HL-60 (cell line): ENCODE measurements around the gene SELENBP1.

Experiments
- GABPA ChIP-seq: IDR thresholded peaks from 2 replicates; pipeline ENCODE4 v1.6.1; 2012; ENCODE audit warnings: low read depth
- POLR2AphosphoS5 ChIP-seq: IDR thresholded peaks from 2 replicates; pipeline ENCODE4 v1.6.1; 2012; ENCODE audit warnings: low read depth
- SPI1 ChIP-seq: IDR thresholded peaks from 2 replicates; pipeline ENCODE4 v1.6.1; 2012; ENCODE audit warnings: low read depth, mild to moderate bottlenecking, borderline replicate concordance
- TF ChIP-seq, protein P1 (sequence below): IDR thresholded peaks from one replicate; pipeline ENCODE4 v1.5.1; 2011; ENCODE audit warnings: low read length, control low read depth, inconsistent platforms; ENCODE audit not compliant: insufficient read depth
- TF ChIP-seq, protein P2 (sequence below): IDR thresholded peaks from 2 replicates; pipeline ENCODE4 v1.6.1; 2012; ENCODE audit warnings: low read depth; ENCODE audit not compliant: insufficient replicate concordance

DNA sequence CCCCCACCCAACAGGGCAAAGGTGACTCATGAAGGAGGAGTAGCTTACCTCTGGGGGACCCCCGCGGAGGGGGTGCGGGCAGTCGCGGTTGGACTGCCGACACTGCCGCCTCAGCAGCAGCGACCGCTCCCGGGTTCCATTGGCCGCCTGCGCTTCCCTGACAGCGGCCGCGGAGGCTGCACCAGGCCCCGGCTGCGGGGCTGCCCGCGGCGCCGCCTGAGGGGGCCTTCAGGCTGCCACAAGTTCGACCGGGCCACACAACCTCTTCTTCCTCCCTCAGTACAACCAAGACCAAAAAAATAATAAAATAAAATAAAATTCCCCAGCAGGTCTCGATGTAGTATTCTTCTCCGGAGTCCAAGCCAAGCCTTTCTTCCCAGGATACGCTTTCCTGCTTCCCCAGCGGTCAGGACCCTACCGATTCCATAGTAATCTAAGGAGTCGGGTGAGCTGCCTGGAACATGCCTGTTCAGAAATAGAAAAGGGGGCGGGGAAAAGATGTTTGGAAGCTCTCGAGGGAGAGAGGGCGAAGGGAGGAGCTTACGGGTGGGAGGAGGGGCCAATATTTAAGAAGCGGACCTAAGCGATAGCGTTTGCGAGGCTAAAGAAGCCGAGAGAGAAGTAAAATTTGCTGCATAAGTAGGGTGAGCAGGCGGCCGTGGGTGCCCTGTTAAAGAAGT is 45.1 kb downstream of the SELENBP1 start, which contains the start of gene PI4KB:
- TF ChIP-seq, protein P1, sequence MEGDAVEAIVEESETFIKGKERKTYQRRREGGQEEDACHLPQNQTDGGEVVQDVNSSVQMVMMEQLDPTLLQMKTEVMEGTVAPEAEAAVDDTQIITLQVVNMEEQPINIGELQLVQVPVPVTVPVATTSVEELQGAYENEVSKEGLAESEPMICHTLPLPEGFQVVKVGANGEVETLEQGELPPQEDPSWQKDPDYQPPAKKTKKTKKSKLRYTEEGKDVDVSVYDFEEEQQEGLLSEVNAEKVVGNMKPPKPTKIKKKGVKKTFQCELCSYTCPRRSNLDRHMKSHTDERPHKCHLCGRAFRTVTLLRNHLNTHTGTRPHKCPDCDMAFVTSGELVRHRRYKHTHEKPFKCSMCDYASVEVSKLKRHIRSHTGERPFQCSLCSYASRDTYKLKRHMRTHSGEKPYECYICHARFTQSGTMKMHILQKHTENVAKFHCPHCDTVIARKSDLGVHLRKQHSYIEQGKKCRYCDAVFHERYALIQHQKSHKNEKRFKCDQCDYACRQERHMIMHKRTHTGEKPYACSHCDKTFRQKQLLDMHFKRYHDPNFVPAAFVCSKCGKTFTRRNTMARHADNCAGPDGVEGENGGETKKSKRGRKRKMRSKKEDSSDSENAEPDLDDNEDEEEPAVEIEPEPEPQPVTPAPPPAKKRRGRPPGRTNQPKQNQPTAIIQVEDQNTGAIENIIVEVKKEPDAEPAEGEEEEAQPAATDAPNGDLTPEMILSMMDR = no peak
- TF ChIP-seq POLR2AphosphoS5 (peak; percentile 32; the same call in 1 of the 2 replicates), GABPA (no peak), SPI1 (no peak; the same call in 1 of the 2 replicates)
- TF ChIP-seq, protein P2, sequence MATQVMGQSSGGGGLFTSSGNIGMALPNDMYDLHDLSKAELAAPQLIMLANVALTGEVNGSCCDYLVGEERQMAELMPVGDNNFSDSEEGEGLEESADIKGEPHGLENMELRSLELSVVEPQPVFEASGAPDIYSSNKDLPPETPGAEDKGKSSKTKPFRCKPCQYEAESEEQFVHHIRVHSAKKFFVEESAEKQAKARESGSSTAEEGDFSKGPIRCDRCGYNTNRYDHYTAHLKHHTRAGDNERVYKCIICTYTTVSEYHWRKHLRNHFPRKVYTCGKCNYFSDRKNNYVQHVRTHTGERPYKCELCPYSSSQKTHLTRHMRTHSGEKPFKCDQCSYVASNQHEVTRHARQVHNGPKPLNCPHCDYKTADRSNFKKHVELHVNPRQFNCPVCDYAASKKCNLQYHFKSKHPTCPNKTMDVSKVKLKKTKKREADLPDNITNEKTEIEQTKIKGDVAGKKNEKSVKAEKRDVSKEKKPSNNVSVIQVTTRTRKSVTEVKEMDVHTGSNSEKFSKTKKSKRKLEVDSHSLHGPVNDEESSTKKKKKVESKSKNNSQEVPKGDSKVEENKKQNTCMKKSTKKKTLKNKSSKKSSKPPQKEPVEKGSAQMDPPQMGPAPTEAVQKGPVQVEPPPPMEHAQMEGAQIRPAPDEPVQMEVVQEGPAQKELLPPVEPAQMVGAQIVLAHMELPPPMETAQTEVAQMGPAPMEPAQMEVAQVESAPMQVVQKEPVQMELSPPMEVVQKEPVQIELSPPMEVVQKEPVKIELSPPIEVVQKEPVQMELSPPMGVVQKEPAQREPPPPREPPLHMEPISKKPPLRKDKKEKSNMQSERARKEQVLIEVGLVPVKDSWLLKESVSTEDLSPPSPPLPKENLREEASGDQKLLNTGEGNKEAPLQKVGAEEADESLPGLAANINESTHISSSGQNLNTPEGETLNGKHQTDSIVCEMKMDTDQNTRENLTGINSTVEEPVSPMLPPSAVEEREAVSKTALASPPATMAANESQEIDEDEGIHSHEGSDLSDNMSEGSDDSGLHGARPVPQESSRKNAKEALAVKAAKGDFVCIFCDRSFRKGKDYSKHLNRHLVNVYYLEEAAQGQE = peak; percentile 20
